NCI-H1092 (cell line): ENCODE data around the gene PRRT4.
A peak's percentile ranks its signal among the peaks of the same experiment; 100 is the strongest.

Experiments used
- DNase-seq: peaks from one replicate; lab custom pipeline; 2025; lab: John Stamatoyannopoulos, UW

Gene PRRT4

GRCh38 chr7:128361411-128362379 lies at the start of gene PRRT4:
TSS of gene PRRT4 (minus strand) at chr7:128361690.
- no peak for DNase-seq

- no peak for DNase-seq
Measured at GRCh38 chr7:128410451-128410753, 48.9 kb upstream of the PRRT4 start.

- peak; percentile 46 for DNase-seq
Measured at GRCh38 chr7:128409596-128410450, 48.3 kb upstream of the PRRT4 start, which contains the start of gene IMPDH1. TSS of gene IMPDH1 (minus strand) at chr7:128409982. CDS start at chr7:128409901, 81 bp downstream.

GRCh38 chr7:128408709-128409595 lies 47.5 kb upstream of the PRRT4 start:
- DNase-seq: no peak

- no peak for DNase-seq
Measured at GRCh38 chr7:128407751-128408708, 46.5 kb upstream of the PRRT4 start.

- no peak for DNase-seq
Measured at GRCh38 chr7:128407233-128407589, 45.7 kb upstream of the PRRT4 start.

- DNase-seq: no peak
Measured at GRCh38 chr7:128406314-128407232, 45.1 kb upstream of the PRRT4 start.

GRCh38 chr7:128405471-128406313 lies 44.2 kb upstream of the PRRT4 start:
- peak; percentile 55 for DNase-seq

- DNase-seq: no peak
Measured at GRCh38 chr7:128404886-128405470, 43.5 kb upstream of the PRRT4 start.

- DNase-seq: no peak
Measured at GRCh38 chr7:128404143-128404681, 42.7 kb upstream of the PRRT4 start.

GRCh38 chr7:128403676-128404075 lies 42.2 kb upstream of the PRRT4 start:
- no peak for DNase-seq

- no peak for DNase-seq
Measured at GRCh38 chr7:128402356-128402755, 40.9 kb upstream of the PRRT4 start.

- no peak for DNase-seq
Measured at GRCh38 chr7:128400566-128400965, 39.1 kb upstream of the PRRT4 start.

- DNase-seq: no peak
Measured at GRCh38 chr7:128399991-128400390, 38.5 kb upstream of the PRRT4 start.

GRCh38 chr7:128398841-128399135 lies 37.3 kb upstream of the PRRT4 start:
- DNase-seq: no peak

GRCh38 chr7:128398016-128398840 lies 36.7 kb upstream of the PRRT4 start:
- DNase-seq: peak; percentile 29

GRCh38 chr7:128396357-128396756 lies 34.9 kb upstream of the PRRT4 start:
- DNase-seq: no peak
